ENCODE data around the gene SERINC5.

SERINC5 gene

GRCh38 chr5:80254767-80255430, 949 bp downstream of the SERINC5 start:
- DNase-seq, result no peak

GRCh38 chr5:80251636-80252035, 4.2 kb downstream of the SERINC5 start:
- no peak for DNase-seq

- no peak for DNase-seq
These were observed 5.0 kb downstream of the SERINC5 start for GRCh38 chr5:80250801-80251200.

DNA sequence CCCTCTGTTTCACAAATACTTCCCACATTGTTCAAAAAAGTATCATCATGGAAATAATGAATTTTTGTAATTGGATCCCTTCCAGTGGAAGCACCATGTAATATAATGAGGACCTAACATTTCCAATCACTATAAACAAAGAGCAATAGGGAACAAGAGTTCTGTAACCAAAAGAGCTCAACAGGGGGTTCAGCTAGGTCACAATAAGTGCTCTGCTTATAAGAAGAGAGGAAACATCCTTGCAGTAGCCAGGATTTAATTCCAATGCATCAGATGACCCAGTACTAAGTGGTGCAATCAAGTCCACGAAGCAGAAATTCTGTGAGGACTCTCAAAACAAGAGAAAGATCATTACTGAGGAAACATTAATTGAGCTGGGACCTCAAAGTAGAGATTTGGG, 5.9 kb downstream of the SERINC5 start:
- DNase-seq, result no peak

DNA sequence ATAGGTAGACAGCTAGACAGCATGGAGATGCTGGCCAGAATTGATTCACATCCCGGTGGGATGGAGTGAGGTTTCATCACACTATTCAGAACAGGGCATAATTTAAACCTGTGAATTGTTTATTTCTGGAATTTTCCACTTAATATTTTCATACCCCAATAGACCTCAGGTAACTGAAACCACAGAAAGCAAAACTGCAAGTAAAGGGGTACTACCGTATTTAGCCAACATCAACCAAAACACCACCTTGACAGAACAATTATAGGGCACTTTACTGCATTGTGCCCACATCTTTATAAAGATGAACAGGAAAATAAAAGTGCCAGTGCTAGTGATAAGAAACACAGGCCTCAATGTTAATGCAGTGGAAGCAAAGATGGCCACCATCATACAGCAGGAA, 7.5 kb downstream of the SERINC5 start:
- DNase-seq, result no peak

DNA sequence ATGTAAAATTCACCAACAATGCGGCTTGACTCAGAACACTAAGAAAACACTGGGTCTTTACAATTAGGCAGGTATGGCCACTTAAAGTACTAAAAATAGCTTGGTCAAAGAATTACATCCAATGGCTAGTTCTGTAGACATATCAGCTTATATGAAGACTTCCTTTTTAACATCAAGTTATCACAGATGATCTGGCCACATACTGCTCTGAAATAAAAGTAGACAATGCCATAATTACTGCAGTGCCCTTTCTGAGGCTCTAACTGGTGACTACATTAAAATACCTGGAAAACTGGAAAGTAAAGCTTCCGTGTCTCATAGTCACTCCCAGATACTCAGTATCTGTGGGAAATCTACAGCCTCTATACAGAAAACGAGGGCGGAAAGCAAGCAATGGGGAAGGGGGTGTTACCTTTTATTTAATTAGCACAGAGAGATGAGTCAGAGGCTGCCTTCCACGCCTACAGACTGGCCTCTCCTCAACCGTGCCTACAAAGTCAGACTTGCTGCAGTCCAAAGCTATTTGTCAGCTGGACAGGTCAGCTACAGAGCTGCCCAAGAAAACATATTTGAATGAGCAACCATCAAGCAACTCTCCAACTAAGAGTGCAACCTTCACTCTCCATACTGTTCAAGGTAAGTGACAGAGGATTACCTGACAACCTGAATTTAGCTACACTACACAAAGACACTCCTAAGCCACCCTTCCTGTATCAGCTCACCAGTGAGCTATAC, 8.7 kb downstream of the SERINC5 start:
- DNase-seq, result peak; percentile 39 to 45

DNA sequence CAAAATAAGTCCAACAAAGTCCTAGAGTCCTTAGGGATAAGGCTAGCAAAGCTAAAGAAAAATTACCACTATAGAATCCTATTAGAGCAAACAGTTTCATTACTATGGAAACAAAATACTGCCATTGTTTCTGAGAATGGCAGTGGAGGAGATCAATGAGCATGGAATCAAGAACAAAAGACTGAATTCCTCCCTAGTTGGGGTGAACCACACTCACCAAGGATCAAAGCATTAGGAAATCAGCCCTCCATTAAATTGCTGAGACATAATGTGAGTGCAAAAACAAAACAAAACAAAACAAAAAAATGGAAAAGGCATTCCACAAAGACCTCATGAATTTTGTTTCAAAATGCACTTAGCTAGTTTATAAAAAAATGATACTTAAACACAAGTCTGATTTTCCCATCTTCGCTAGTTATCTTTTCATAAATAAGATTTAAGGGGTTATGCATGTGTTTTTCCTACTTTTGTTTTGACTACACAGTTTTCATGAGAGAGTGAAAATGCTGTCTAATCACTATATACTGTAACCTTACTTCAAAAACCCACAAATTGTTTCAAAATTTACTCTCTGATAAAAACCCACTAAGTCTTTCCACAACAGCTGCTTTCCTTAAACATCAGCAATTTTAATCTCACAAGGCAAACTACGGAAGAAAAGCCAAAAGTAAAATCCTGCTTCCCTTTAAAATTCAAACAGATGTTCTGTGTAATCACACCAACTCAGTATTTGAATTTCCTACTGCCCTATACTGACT, 9.7 kb downstream of the SERINC5 start:
- no peak for DNase-seq

DNA sequence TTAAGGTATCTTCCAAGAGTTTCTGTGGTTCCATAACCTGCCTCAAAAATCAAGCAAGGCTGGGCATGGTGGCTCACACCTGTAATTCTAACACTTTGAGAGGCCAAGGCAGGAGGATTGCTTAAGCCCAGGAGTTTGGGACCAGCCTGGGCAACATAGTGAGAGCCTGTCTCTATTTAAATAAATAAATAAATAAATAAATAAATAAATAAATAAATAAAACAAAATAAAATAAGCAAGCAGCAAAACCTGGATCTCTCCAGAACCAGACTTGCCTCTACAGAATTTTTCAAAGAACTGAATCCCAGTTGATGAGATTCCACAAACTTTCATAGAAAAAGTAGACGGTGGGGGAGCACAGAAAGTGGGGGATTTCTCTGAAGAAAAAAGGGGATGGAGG, 12.3 kb downstream of the SERINC5 start:
- DNase-seq, result no peak

DNA sequence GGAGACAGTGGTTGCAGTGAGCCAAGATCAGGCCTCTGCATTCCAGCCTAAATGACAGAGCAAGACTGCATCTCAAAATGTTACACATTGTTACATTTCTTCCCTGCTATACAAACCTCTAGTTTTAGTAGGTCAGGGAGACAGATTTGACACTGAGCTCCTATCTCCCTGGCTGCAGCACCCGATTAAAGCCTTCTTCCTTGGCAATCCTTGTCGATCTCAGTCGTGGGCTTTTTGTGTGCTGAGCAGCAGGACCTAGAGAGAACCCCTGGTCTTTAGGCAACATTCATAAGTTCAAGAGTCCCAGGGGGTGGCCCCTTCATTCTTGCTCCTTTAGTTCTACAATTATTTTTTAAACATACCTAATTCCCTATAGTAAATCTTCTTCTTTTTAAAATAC, 13.0 kb downstream of the SERINC5 start:
- DNase-seq, result no peak

GRCh38 chr5:80240368-80240986, 15.4 kb downstream of the SERINC5 start:
- no peak for DNase-seq

- DNase-seq, result no peak
These were observed 16.0 kb downstream of the SERINC5 start for GRCh38 chr5:80239680-80240367.

DNA sequence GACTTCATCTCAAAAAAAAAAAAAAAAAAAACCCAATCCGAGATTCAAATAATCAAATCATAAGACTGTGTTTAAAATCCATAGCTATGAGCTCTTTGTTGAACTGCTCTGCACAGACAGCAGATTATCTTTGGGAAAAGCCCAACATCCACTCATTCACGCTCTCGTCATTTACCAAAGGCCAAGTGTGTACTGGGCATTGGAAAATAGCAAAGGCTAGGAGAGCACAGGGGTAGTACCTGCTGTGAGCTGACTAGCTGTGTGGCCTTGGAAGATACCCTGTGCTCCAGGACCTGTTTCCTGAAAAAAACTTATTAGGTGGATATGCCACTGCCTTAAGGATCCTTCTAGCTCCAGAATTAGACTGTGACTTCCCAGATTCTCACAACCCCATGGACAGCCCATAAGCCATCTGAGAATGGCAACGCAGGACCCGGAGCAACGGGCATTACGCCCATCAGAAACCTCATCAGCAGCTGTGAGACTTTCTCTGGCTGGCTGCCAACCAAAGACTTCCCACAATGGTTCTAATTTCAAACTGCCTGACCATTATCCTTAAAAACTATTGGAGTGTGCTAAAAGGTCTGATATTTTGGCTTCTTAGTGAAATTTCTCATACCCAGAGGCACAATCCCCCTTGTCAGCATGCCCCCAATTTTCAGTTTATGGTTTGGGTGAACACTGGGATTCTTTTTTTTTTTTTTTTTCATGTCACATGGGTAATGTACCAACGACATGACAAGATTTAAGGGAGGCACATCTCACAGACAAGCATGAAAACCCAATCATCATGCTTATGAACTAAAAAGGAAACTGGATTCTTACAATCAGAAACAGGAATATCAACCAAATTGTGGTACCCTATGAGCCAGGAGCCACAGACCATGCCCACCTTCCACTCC, 16.8 kb downstream of the SERINC5 start:
- DNase-seq, result no peak

- no peak for DNase-seq
These were observed 17.8 kb downstream of the SERINC5 start for GRCh38 chr5:80238097-80238496.

DNA sequence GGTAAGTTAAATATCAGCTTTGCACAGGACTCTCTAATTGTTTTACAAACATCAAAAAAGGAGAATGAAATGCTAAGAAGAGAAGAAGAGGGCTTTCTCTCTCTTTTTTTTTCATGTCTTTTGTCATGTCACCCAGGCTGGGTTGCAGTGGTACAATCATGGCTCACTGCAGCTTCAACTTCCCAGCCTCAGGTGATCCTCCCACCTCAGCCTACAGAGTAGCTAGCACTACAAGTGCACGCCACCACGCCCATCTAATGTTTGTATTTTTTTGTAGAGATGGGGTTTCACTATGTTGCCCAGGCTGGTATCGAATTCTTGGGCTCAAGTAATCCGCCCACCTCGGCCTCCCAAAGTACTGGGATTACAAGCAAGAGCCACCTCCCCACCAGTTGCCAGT, 18.6 kb downstream of the SERINC5 start:
- no peak for DNase-seq

DNA sequence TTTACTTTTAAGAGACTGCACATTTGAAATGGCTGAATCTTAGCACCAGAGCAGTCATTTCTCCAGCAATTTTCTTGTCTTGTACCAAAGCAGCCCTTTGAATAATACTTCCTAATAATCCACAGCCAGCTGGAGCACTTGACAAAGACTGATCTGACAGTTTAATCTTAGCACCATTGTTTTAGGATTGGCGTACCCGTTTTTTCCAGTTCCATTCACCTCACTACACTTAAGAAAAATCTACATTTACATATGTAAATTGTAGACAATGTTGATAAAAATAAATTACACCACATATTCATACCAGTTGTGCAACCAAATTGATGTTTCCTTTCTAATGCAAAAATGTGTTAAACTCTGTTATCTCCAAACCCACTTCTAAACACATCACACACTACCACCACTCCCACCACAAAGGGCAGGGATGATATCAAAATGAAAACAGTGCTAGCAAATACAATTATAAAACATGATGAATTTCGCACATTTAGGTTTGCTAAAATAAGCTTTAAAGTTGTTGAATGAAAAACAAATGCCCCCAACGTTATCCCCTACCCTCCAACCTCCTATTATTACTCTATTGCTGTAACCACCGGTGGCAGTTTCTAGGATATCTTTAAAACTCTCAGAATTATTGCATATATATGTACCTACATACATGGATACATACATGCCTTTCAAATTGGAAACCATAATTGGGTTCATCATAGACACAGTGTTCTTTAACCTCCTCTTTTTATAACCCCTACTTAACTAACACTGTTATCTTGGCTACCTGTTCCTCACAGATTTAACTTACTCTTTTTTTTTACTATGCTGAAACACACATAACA, 21.5 kb downstream of the SERINC5 start:
- DNase-seq, result no peak

GRCh38 chr5:80231693-80232092, 24.2 kb downstream of the SERINC5 start:
- no peak for DNase-seq

- DNase-seq, result no peak
These were observed 24.6 kb downstream of the SERINC5 start for GRCh38 chr5:80231243-80231642.

- no peak for DNase-seq
These were observed 25.4 kb downstream of the SERINC5 start for GRCh38 chr5:80230269-80230992.

- DNase-seq, result no peak
These were observed 26.0 kb downstream of the SERINC5 start for GRCh38 chr5:80229902-80230255.

DNA sequence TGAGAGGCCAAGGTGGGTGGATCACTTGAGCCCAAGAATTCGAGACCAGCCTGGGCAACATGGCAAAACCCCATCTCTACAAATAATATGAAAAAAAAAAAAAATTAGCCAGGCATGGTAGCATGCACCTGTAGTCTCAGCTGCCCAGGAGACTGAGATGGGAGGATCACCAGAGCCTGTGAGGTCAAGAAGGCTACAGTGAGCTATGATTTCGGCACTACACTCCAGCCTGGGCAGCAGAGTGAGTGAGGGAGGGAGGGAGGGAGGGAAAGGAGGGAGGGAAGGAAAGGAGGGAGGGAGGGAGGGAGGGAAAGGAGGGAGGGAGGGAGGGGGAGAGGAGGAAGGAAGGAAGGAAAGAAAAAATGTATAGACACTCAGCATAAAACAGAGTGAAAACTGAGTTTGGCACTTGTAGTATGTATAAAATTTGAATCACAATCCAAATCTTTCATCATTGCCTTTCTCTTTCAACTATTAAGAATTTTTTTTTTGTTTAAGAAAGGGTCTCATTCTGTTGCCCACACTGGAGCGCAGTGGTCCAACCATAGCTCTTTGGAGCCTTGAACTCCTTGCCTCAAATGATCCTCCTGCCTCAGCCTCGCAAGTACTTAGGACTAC, 27.8 kb downstream of the SERINC5 start:
- DNase-seq, result no peak
